Skin epidermis (tissue), 12 donors: ENCODE results near the gene ASF1A.

Experiments
- H3K27ac ChIP-seq, 21 experiments: fragments of 200-600 bp; sonication (generic) in 11 of 21; one replicate each; pipeline ENCODE4 v1.5.0; 2020; ENCODE audit warnings: mild to moderate bottlenecking in 3 of 21, inconsistent platforms in 2 of 21, moderate library complexity in 2 of 21
- H3K4me3 ChIP-seq, 7 experiments: fragments of 200-600 bp; sonication (generic) in 2 of 7; one replicate each; pipeline ENCODE4 v1.5.0; 2020; ENCODE audit warnings: inconsistent platforms in 2 of 7, mild to moderate bottlenecking in 2 of 7, moderate library complexity in 1 of 7

The ASF1A gene

DNA sequence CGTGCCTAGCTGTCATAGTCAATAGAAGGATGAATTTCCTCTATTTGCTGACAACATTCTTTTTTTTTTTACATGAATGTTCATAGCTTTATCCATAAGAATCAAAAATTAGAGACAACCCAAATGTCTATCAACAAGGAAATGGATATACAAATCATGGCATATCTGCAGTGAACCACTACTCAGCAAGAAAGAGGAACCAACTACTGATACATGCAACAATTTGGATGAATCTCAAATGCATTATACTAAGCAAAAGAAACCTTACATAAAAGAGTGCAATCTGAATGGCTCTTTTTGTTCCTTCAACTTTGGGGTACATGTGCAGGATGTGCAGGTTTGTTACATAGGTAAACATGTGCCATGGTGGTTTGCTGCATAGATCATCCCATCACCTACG, 58.7 kb downstream of the ASF1A start:
- H3K27ac ChIP-seq = no peak overlapping the region

DNA sequence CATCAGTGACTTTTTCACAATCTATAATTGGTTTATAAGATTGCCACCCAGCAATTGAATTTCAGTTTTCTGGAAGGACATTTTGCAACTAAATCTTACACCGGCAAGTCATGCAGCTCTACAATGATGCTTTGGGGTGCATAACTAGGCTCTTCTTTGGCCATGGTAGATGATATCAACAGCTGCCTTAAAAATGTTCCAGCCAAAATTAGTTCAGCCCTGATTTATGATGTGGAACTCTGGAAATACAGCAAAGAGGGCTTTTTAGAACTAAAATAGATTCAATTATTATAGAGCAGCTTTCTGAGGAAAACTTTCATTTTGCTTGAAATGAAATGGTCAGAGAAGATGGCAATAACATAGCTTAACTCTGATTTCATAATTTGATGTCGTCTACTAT, 59.4 kb downstream of the ASF1A start:
- Histone ChIP-seq H3K4me3 (no peak overlapping the region), H3K27ac (no peak overlapping the region)

More for the DNA sequence above, 58.7 kb downstream of the ASF1A start:
- H3K4me3 ChIP-seq = no peak overlapping the region
